Cardiac fibroblast (primary cell): ENCODE measurements around the gene BIRC2.

Source experiments
- DNase-seq, 2 donors: peaks; one replicate each; pipeline versions ENCODE4 v3.0.0 to v3.0.0-alpha.2; 2010; ENCODE audit warnings: low read depth in 2 of 2
- H3K4me3 ChIP-seq, 2 donors: replicated peaks in 1 of 2; 1 replicate in 1 of 2; 2 replicates in 1 of 2; pipeline ENCODE4 v1.5.1; 2011; ENCODE audit warnings: low read depth in 2 of 2, low read length in 2 of 2, mild to moderate bottlenecking in 2 of 2, moderate library complexity in 1 of 2
- CTCF ChIP-seq: IDR thresholded peaks from one replicate; pipeline ENCODE4 v1.5.1; 2011; ENCODE audit warnings: low read depth, mild to moderate bottlenecking, low read length, inconsistent platforms

BIRC2 gene

GRCh38 chr11:102426570-102426969 is 79.6 kb downstream of the BIRC2 start:
- no peak for TF ChIP-seq CTCF
- H3K4me3 ChIP-seq = no peak overlapping the region
- no peak for DNase-seq

- DNase-seq = no peak
- no peak for TF ChIP-seq CTCF
These were observed 80.1 kb downstream of the BIRC2 start for GRCh38 chr11:102427068-102427467.

More at GRCh38 chr11:102427068-102427467, 80.1 kb downstream of the BIRC2 start:
- H3K4me3 ChIP-seq = no peak overlapping the region
